Liver (tissue), 9 donors: ENCODE data around the gene CCDC40. TPM values are rescaled to one million over a fixed set of nuclear protein-coding genes. Genes with fewer than 3 reads are reported as not detected.

Source experiments
- DNase-seq: peaks from one replicate; pipeline ENCODE4 v3.0.0-alpha.2; 2017; ENCODE audit warnings: low spot score
- H3K27ac ChIP-seq, 2 donors: one replicate each; pipeline ENCODE4 v1.7.0; 2013; ENCODE audit warnings: inconsistent platforms in 2 of 2, low read length in 2 of 2, control low read depth in 1 of 2, low read depth in 1 of 2, mild to moderate bottlenecking in 1 of 2
- H3K27me3 ChIP-seq, 4 donors: one replicate each; pipeline versions ENCODE4 v1.6.1 to v1.7.0; 2013; ENCODE audit warnings: low read length in 3 of 4, inconsistent platforms in 1 of 4, mild to moderate bottlenecking in 1 of 4, moderate library complexity in 1 of 4; ENCODE audit not compliant: control insufficient read depth in 4 of 4, insufficient read depth in 4 of 4
- H3K36me3 ChIP-seq, 4 donors: one replicate each; pipeline versions ENCODE4 v1.6.1 to v1.7.0; 2013; ENCODE audit warnings: low read length in 3 of 4, mild to moderate bottlenecking in 3 of 4, low read depth in 1 of 4, moderate library complexity in 1 of 4; ENCODE audit not compliant: control insufficient read depth in 4 of 4, insufficient read depth in 3 of 4
- H3K4me1 ChIP-seq, 4 donors: one replicate each; pipeline versions ENCODE4 v1.6.1 to v1.7.0; 2013; ENCODE audit warnings: low read length in 3 of 4, mild to moderate bottlenecking in 3 of 4, moderate library complexity in 1 of 4; ENCODE audit not compliant: control insufficient read depth in 4 of 4, insufficient read depth in 4 of 4
- H3K4me3 ChIP-seq, 3 donors: one replicate each; pipeline versions ENCODE4 v1.6.1 to v1.7.0; 2013; ENCODE audit warnings: low read length in 3 of 3, control low read depth in 1 of 3, low read depth in 1 of 3, mild to moderate bottlenecking in 1 of 3
- H3K9ac ChIP-seq, 2 donors: one replicate each; pipeline ENCODE4 v1.7.0; 2013; ENCODE audit warnings: low read length in 2 of 2, mild to moderate bottlenecking in 2 of 2, moderate library complexity in 2 of 2, control low read depth in 1 of 2, low read depth in 1 of 2
- H3K9me3 ChIP-seq, 4 donors: one replicate each; pipeline versions ENCODE4 v1.6.1 to v1.7.0; 2013; ENCODE audit warnings: low read length in 3 of 4; ENCODE audit not compliant: control insufficient read depth in 4 of 4
- ATF3 ChIP-seq: IDR thresholded peaks from 2 replicates; pipeline ENCODE4 v1.6.1; 2016; ENCODE audit warnings: antibody characterized with exemption
- CTCF ChIP-seq: fragments of 150-350 bp; IDR thresholded peaks from 2 replicates; pipeline ENCODE4 v1.5.1; 2017; ENCODE audit warnings: improper control_type of control experiment, low read depth, low read length; ENCODE audit not compliant: missing input control
- EGR1 ChIP-seq, 2 donors: IDR thresholded peaks; 2 replicates each; pipeline ENCODE4 v1.6.1; 2016 to 2018; ENCODE audit warnings: antibody characterized with exemption in 2 of 2, low read depth in 2 of 2
- FOXA1 ChIP-seq: IDR thresholded peaks from 2 replicates; pipeline ENCODE4 v1.6.1; 2016; ENCODE audit warnings: antibody characterized with exemption
- FOXA2 ChIP-seq: IDR thresholded peaks from 2 replicates; pipeline ENCODE4 v1.6.1; 2016; ENCODE audit warnings: antibody characterized with exemption
- GABPA ChIP-seq, 2 donors: IDR thresholded peaks in 1 of 2; conservative IDR thresholded peaks in 1 of 2; 2 replicates each; pipeline ENCODE4 v1.6.1; 2016; ENCODE audit warnings: antibody characterized with exemption in 2 of 2, mild to moderate bottlenecking in 1 of 2, moderate library complexity in 1 of 2
- HNF4A ChIP-seq, 2 donors: conservative IDR thresholded peaks; 2 replicates each; pipeline ENCODE4 v1.6.1; 2016; ENCODE audit warnings: antibody characterized with exemption in 2 of 2, mild to moderate bottlenecking in 2 of 2
- HNF4G ChIP-seq: IDR thresholded peaks from 2 replicates; pipeline ENCODE4 v1.6.1; 2016; ENCODE audit warnings: antibody characterized with exemption
- JUND ChIP-seq, 2 donors: IDR thresholded peaks; 2 replicates each; pipeline ENCODE4 v1.6.1; 2016; ENCODE audit warnings: antibody characterized with exemption in 2 of 2
- MAX ChIP-seq: IDR thresholded peaks from 2 replicates; pipeline ENCODE4 v1.6.1; 2016; ENCODE audit warnings: antibody characterized with exemption
- NR2F2 ChIP-seq: IDR thresholded peaks from 2 replicates; pipeline ENCODE4 v1.6.1; 2016; ENCODE audit warnings: antibody characterized with exemption
- RAD21 ChIP-seq, 2 donors: IDR thresholded peaks; 2 replicates each; pipeline ENCODE4 v1.6.1; 2016; ENCODE audit warnings: antibody characterized with exemption in 2 of 2, mild to moderate bottlenecking in 2 of 2
- REST ChIP-seq: IDR thresholded peaks from 2 replicates; pipeline ENCODE4 v1.6.1; 2016; ENCODE audit warnings: antibody characterized with exemption, mild to moderate bottlenecking
- RXRA ChIP-seq, 2 donors: IDR thresholded peaks; 2 replicates each; pipeline ENCODE4 v1.6.1; 2017 to 2018; ENCODE audit warnings: antibody characterized with exemption in 2 of 2, mild to moderate bottlenecking in 1 of 2
- SP1 ChIP-seq: IDR thresholded peaks from 2 replicates; pipeline ENCODE4 v1.6.1; 2018; ENCODE audit warnings: antibody characterized with exemption, mild to moderate bottlenecking
- TAF1 ChIP-seq: conservative IDR thresholded peaks from 2 replicates; pipeline ENCODE4 v1.6.1; 2016; ENCODE audit warnings: antibody characterized with exemption, mild to moderate bottlenecking
- YY1 ChIP-seq: IDR thresholded peaks from 2 replicates; pipeline ENCODE4 v1.6.1; 2016; ENCODE audit warnings: antibody characterized with exemption, mild to moderate bottlenecking
- ZBTB33 ChIP-seq: IDR thresholded peaks from 2 replicates; pipeline ENCODE4 v1.6.1; 2016; ENCODE audit warnings: antibody characterized with exemption
- WGBS: extraction: QIAGEN DNeasy Blood & Tissue Kit; methylation state at CpG from one replicate; pipeline ENCODE4 v1.1.7; 2013; 5-methylcytosine and 5-hydroxymethylcytosine counted together
- polyA plus RNA-seq, 2 donors: library from polyadenylated mRNA; stranded (reverse) in 1 of 2; unstranded in 1 of 2; fragments of 200-250 nt in 1 of 2; fragments of >200 nt in 1 of 2; fragmentation: Nextera tagmentation in 1 of 2; extraction: Ambion mirVana in 1 of 2; gene quantifications; one replicate each; pipeline versions ENCODE4 v1.2.1 to v1.2.3, GENCODE V29; 2013 to 2015
- total RNA-seq, 2 donors: library from RNA; depleted of rRNA; stranded (reverse); fragments of >200 nt; gene quantifications; one replicate each; pipeline ENCODE4 v1.2.3, GENCODE V29; 2014
- donor health status: healthy.
- donor health status: healthy.
- donor health status: healthy.
- donor health status: healthy.
- donor health status: healthy.

Gene CCDC40
- total and polyA plus RNA-seq, 4 donors = 0.60 to 3.0 (median 1.4) TPM

- Histone ChIP-seq H3K4me1 (peaks cover 0 to 18% (median 11%) of the 10 kb centered on the region in 4 donors), H3K27ac (no peak overlapping the region), H3K9ac (no peak overlapping the region), H3K36me3 (no peaks in the 10 kb centered on the region), H3K27me3 (no peaks in the 10 kb centered on the region), H3K9me3 (no peaks in the 10 kb centered on the region), H3K4me3 (no peak overlapping the region)
- TF ChIP-seq RAD21 (IDR thresholded peaks at IDR 0.05) (no peak), YY1 (no peak), EGR1 (IDR thresholded peaks at IDR 0.05; ENCODE audit: low read depth in 2 of 2) (no peak), FOXA2 (no peak), HNF4G (no peak), GABPA (IDR thresholded peaks at IDR 0.05 in 1 of 2, conservative IDR thresholded peaks at IDR 0.05 in 1 of 2) (no peak), CTCF (no peak), TAF1 (no peak), HNF4A (conservative IDR thresholded peaks at IDR 0.05) (no peak), SP1 (no peak), FOXA1 (no peak), ATF3 (no peak), RXRA (IDR thresholded peaks at IDR 0.05) (no peak), MAX (no peak)
- no peak for DNase-seq
- WGBS = 90% methylated on average over 18 of the region's 18 CpGs
Measured at GRCh38 chr17:80104956-80105375, 68.5 kb downstream of the CCDC40 start.

- Histone ChIP-seq H3K9me3 (no peaks in the 10 kb centered on the region), H3K4me3 (no peak overlapping the region), H3K27ac (no peak overlapping the region), H3K9ac (no peak overlapping the region), H3K36me3 (no peaks in the 10 kb centered on the region), H3K4me1 (peaks cover 0 to 15% (median 10%) of the 10 kb centered on the region in 4 donors), H3K27me3 (no peaks in the 10 kb centered on the region)
- no peak for DNase-seq
- 75% methylated on average over 29 of the region's 29 CpGs for WGBS
- TF ChIP-seq CTCF = no peak
- TF ChIP-seq EGR1 (IDR thresholded peaks at IDR 0.05; ENCODE audit: low read depth in 2 of 2) = no peak
- TF ChIP-seq FOXA1 = no peak
- TF ChIP-seq JUND (IDR thresholded peaks at IDR 0.05) = no peak
- TF ChIP-seq YY1 = no peak
- TF ChIP-seq HNF4A (conservative IDR thresholded peaks at IDR 0.05) = no peak
- no peak for TF ChIP-seq ATF3
- no peak for TF ChIP-seq ZBTB33
- no peak for TF ChIP-seq FOXA2
- TF ChIP-seq NR2F2 = no peak
- no peak for TF ChIP-seq HNF4G
- TF ChIP-seq GABPA (IDR thresholded peaks at IDR 0.05 in 1 of 2, conservative IDR thresholded peaks at IDR 0.05 in 1 of 2) = no peak
- no peak for TF ChIP-seq REST
- TF ChIP-seq SP1 = no peak
- no peak for TF ChIP-seq TAF1
- no peak for TF ChIP-seq RAD21 (IDR thresholded peaks at IDR 0.05)
- TF ChIP-seq MAX = no peak
- TF ChIP-seq RXRA (IDR thresholded peaks at IDR 0.05) = no peak
Measured at GRCh38 chr17:80105762-80106161, 69.3 kb downstream of the CCDC40 start.
